MV-4-11 (cell line): ENCODE measurements around the gene FCAR.
A peak's percentile ranks its signal among the peaks of the same experiment; 100 is the strongest.
"Not testable (repeated sequence)": the region's sequence is repeated elsewhere in the genome, so short reads cannot be mapped to it uniquely, and the experiment has no call there.

Experiments used
- DNase-seq: peaks from one replicate; lab custom pipeline; 2025; lab: John Stamatoyannopoulos, UW

The FCAR gene

GRCh38 chr19:54894106-54894505 is 20.1 kb downstream of the FCAR start:
- not testable (repeated sequence) for DNase-seq

- no peak for DNase-seq
These were observed 22.0 kb downstream of the FCAR start for GRCh38 chr19:54896036-54896435.

GRCh38 chr19:54898685-54899084 is 24.6 kb downstream of the FCAR start:
- DNase-seq = not testable (repeated sequence)

- not testable (repeated sequence) for DNase-seq
These were observed 25.6 kb downstream of the FCAR start for GRCh38 chr19:54899646-54900045.

- peak; percentile 94 for DNase-seq
These were observed 27.1 kb downstream of the FCAR start for GRCh38 chr19:54901153-54901552.

GRCh38 chr19:54902061-54902460 is 28.0 kb downstream of the FCAR start:
- DNase-seq = no peak

- DNase-seq = no peak
These were observed 29.3 kb downstream of the FCAR start for GRCh38 chr19:54903303-54903702.

- DNase-seq = not testable (repeated sequence)
These were observed 30.2 kb downstream of the FCAR start for GRCh38 chr19:54904261-54904660.

GRCh38 chr19:54905421-54905802 is 31.4 kb downstream of the FCAR start:
- DNase-seq = no peak

GRCh38 chr19:54905803-54906511 is 31.9 kb downstream of the FCAR start, which contains the start of gene NCR1:
TSS of gene NCR1 (plus strand) at chr19:54906148. CDS start at chr19:54906188, 40 bp downstream.
- DNase-seq = peak; percentile 63

GRCh38 chr19:54906819-54907218 is 32.8 kb downstream of the FCAR start:
- no peak for DNase-seq

- not testable (repeated sequence) for DNase-seq
These were observed 33.9 kb downstream of the FCAR start for GRCh38 chr19:54907899-54908298.

- peak; percentile 82 for DNase-seq
These were observed 42.8 kb downstream of the FCAR start for GRCh38 chr19:54916822-54917221.

GRCh38 chr19:54918499-54918898 is 44.5 kb downstream of the FCAR start:
- DNase-seq = no peak

- DNase-seq = peak; percentile 16
These were observed 45.9 kb downstream of the FCAR start for GRCh38 chr19:54919646-54920563.

- peak; percentile 41 for DNase-seq
These were observed 47.0 kb downstream of the FCAR start for GRCh38 chr19:54921082-54921481.

- no peak for DNase-seq
These were observed 49.2 kb downstream of the FCAR start for GRCh38 chr19:54923276-54923675.

GRCh38 chr19:54928299-54928698 is 54.3 kb downstream of the FCAR start:
- DNase-seq = peak; percentile 64

GRCh38 chr19:54937926-54938325 is 63.9 kb downstream of the FCAR start:
- peak; percentile 74 for DNase-seq

GRCh38 chr19:54938906-54939305 is 64.9 kb downstream of the FCAR start:
- no peak for DNase-seq

GRCh38 chr19:54939538-54939937 is 65.5 kb downstream of the FCAR start:
- DNase-seq = not testable (repeated sequence)
